ENCODE data around the gene SLX4IP. TPM values are rescaled to one million over a fixed set of nuclear protein-coding genes. Genes with fewer than 3 reads are reported as not detected.
A peak's percentile ranks its signal among the peaks of the same experiment; 100 is the strongest.

The SLX4IP gene
- total RNA-seq, 2 donors from 2014 or later: 7.0 to 8.2 TPM

GRCh38 chr20:10497283-10497682 is 62.2 kb downstream of the SLX4IP start:
- no peaks in the 10 kb centered on the region for H3K9me3 ChIP-seq
- H3K27ac ChIP-seq: no peak overlapping the region
- no peak overlapping the region for H3K4me3 ChIP-seq
- H3K27me3 ChIP-seq (replicated peaks; ENCODE audit: insufficient read depth): no peaks in the 10 kb centered on the region
- no peak for DNase-seq (ENCODE audit: low spot score)
- H3K36me3 ChIP-seq: no peaks in the 10 kb centered on the region
- no peaks in the 10 kb centered on the region for H3K4me1 ChIP-seq (replicated peaks)
- TF ChIP-seq POLR2A (IDR thresholded peaks at IDR 0.05) (no peak), CTCF (IDR thresholded peaks at IDR 0.05) (no peak), POLR2AphosphoS5 (IDR thresholded peaks at IDR 0.05) (no peak)
- 96% methylated on average over 2 of the region's 2 CpGs for WGBS
- intact Hi-C loops (cut with DNase I): no loop called here

- H3K4me1 ChIP-seq (replicated peaks): no peaks in the 10 kb centered on the region
- no peak overlapping the region for H3K27ac ChIP-seq
- TF ChIP-seq POLR2AphosphoS5 (IDR thresholded peaks at IDR 0.05) (no peak), POLR2A (IDR thresholded peaks at IDR 0.05) (no peak), CTCF (IDR thresholded peaks at IDR 0.05) (no peak)
- intact Hi-C loops (cut with DNase I): no loop called here
- no peak overlapping the region for H3K4me3 ChIP-seq
- H3K27me3 ChIP-seq (replicated peaks; ENCODE audit: insufficient read depth): no peaks in the 10 kb centered on the region
- no peak for DNase-seq (ENCODE audit: low spot score)
- H3K9me3 ChIP-seq: no peaks in the 10 kb centered on the region
- no peaks in the 10 kb centered on the region for H3K36me3 ChIP-seq
These were observed 62.7 kb downstream of the SLX4IP start for GRCh38 chr20:10497791-10498190.

- intact Hi-C loops (cut with DNase I): no loop called here
- H3K4me3 ChIP-seq: no peak overlapping the region
- no peaks in the 10 kb centered on the region for H3K9me3 ChIP-seq
- H3K36me3 ChIP-seq: no peaks in the 10 kb centered on the region
- 86% methylated on average over 1 of the region's 1 CpG for WGBS
- H3K27ac ChIP-seq: no peak overlapping the region
- TF ChIP-seq CTCF (IDR thresholded peaks at IDR 0.05) (no peak), POLR2A (IDR thresholded peaks at IDR 0.05) (no peak), POLR2AphosphoS5 (IDR thresholded peaks at IDR 0.05) (no peak)
- H3K27me3 ChIP-seq (replicated peaks; ENCODE audit: insufficient read depth): no peaks in the 10 kb centered on the region
- no peaks in the 10 kb centered on the region for H3K4me1 ChIP-seq (replicated peaks)
- no peak for DNase-seq (ENCODE audit: low spot score)
These were observed 63.1 kb downstream of the SLX4IP start for GRCh38 chr20:10498200-10498599.

DNA sequence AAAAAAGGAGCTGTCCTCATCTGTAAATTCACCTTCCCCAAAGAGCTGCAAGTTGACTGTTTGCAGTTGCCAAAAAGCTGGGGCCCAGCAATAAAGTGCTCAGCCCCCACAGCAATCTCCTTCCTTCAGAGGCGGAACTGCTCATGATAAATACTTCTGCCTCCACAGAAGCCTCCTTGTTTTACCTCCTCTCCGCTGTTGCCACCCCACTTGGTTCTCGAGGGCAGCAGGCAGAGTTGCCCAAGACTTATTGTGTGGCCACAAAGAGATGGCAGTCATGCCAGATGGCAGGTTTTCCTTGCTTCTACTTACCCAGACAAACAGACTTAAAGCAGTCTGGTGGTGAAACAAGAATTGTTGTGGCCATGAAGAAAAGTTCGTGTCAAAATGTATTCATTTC is 66.3 kb downstream of the SLX4IP start:
- peaks cover 14% of the 10 kb centered on the region for H3K4me1 ChIP-seq (replicated peaks)
- intact Hi-C loops (cut with DNase I): no loop called here
- H3K4me3 ChIP-seq: no peak overlapping the region
- H3K27me3 ChIP-seq (replicated peaks; ENCODE audit: insufficient read depth): no peaks in the 10 kb centered on the region
- H3K9me3 ChIP-seq: no peaks in the 10 kb centered on the region
- TF ChIP-seq POLR2AphosphoS5 (IDR thresholded peaks at IDR 0.05): no peak
- TF ChIP-seq POLR2A (IDR thresholded peaks at IDR 0.05): no peak
- no peak for TF ChIP-seq CTCF (IDR thresholded peaks at IDR 0.05)
- H3K27ac ChIP-seq: no peak overlapping the region
- 44% methylated on average over 4 of the region's 4 CpGs for WGBS
- H3K36me3 ChIP-seq: no peaks in the 10 kb centered on the region
- DNase-seq (ENCODE audit: low spot score): peak; percentile 60

DNA sequence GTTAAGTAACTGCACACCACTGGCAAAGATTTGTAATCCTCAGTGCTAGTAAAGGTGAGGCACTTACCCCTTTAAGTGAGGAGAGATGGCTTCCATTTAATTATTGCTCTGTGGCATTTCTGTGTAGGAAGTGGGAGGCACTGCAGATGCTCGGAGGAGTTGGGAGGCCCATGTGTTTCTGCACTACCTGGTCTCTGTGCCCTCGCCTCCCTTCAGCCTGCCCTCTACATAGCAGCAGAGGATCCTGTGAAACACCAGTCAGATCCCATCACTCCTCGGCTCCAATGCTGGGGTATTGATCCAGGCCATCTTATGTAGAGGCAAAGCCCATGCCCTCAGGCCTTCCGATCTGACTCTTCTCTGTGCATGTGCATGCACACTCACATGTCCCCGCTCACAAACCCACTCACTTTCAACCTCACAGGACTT is 67.0 kb downstream of the SLX4IP start:
- TF ChIP-seq POLR2AphosphoS5 (IDR thresholded peaks at IDR 0.05): no peak
- DNase-seq (ENCODE audit: low spot score): no peak
- no peaks in the 10 kb centered on the region for H3K27me3 ChIP-seq (replicated peaks; ENCODE audit: insufficient read depth)
- no peak overlapping the region for H3K27ac ChIP-seq
- no peaks in the 10 kb centered on the region for H3K9me3 ChIP-seq
- H3K4me1 ChIP-seq (replicated peaks): peaks cover 19% of the 10 kb centered on the region
- intact Hi-C loops (cut with DNase I): no loop called here
- H3K4me3 ChIP-seq: no peak overlapping the region
- 86% methylated on average over 5 of the region's 5 CpGs for WGBS
- H3K36me3 ChIP-seq: no peaks in the 10 kb centered on the region

Data from prostate gland (tissue), 2 donors.